Osteocyte (in vitro differentiated cells): ENCODE measurements around the gene ZIC1. TPM values are rescaled to one million over a fixed set of nuclear protein-coding genes. Genes with fewer than 3 reads are reported as not detected.
A peak's percentile ranks its signal among the peaks of the same experiment; 100 is the strongest.

Experiments used
- DNase-seq: peaks from one replicate; pipeline ENCODE4 v3.0.0; 2021; ENCODE audit warnings: mixed read lengths; ENCODE audit not compliant: unreplicated experiment; ENCODE audit errors: extremely low spot score
- H3K27ac Mint-ChIP-seq: one replicate; pipeline ENCODE4 v1.8.0; 2021; ENCODE audit warnings: mild to moderate bottlenecking, mixed read lengths; ENCODE audit not compliant: unreplicated experiment
- H3K27me3 Mint-ChIP-seq: one replicate; pipeline ENCODE4 v1.8.0; 2021; ENCODE audit warnings: mixed read lengths; ENCODE audit not compliant: unreplicated experiment
- H3K36me3 Mint-ChIP-seq: one replicate; pipeline ENCODE4 v1.8.0; 2021; ENCODE audit warnings: mixed read lengths; ENCODE audit not compliant: unreplicated experiment
- H3K4me1 Mint-ChIP-seq: one replicate; pipeline ENCODE4 v1.8.0; 2021; ENCODE audit warnings: mixed read lengths; ENCODE audit not compliant: unreplicated experiment
- H3K4me3 Mint-ChIP-seq: one replicate; pipeline ENCODE4 v1.8.0; 2021; ENCODE audit warnings: mild to moderate bottlenecking, moderate library complexity, mixed read lengths; ENCODE audit not compliant: unreplicated experiment
- H3K9me3 Mint-ChIP-seq: one replicate; pipeline ENCODE4 v1.8.0; 2021; ENCODE audit warnings: mixed read lengths; ENCODE audit not compliant: unreplicated experiment
- CTCF ChIP-seq: fragments of 200-600 bp; sonication (generic); IDR thresholded peaks from 2 replicates; pipeline ENCODE4 v1.5.0; 2021; ENCODE audit warnings: antibody characterized with exemption, mild to moderate bottlenecking, moderate library complexity
- total RNA-seq: library from RNA; stranded (reverse); gene quantifications from 2 replicates; pipeline ENCODE4 v1.2.1, GENCODE V29; 2021

Gene ZIC1
- total RNA-seq, 1 donor from 2014 or later = 89.9 TPM

DNA sequence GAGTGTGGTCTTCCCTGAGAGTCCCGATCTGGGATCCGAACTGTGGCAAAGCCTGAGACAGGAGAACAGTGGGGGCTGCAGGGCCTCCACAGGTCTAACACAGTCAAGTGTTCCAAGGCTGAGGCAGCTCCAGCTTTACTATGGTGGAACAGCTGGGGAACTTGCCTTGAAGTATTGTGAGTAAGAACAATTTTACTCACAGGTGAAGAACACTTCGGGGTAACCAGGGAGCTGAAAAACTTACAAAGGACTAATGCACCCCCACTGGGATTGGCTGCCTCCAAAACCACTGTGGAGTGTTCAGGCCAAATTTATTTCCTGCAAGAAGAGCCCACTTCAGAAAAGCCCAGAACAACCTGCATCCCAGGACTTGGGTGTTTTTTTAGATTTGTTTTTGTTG lies 28.2 kb upstream of the ZIC1 start:
- H3K4me3 Mint-ChIP-seq = no peak overlapping the region
- no peaks in the 10 kb centered on the region for H3K4me1 Mint-ChIP-seq
- no peak for DNase-seq
- no peak overlapping the region for H3K27ac Mint-ChIP-seq
- H3K36me3 Mint-ChIP-seq = peaks cover 8% of the 10 kb centered on the region
- no peak for TF ChIP-seq CTCF
- H3K9me3 Mint-ChIP-seq = no peaks in the 10 kb centered on the region
- H3K27me3 Mint-ChIP-seq = peaks cover 24% of the 10 kb centered on the region

DNA sequence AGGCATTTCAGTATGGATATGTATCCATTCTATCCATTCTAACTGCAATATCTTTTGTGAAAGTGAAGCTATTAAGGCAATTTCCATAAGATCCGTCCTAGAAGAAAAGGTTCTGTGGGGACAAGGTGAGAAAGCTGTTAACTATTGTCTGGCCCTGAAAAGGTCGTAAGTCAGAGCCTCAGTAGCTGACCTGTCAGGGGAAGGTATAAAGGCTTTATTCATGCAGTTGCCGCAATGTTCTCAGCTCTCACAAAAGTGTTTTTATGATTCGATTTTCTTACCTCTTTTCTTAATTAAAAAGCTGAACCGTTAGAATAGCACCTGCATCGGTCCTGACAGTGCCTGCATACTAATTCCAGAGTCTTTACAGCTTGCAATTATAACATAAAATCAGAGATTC lies 27.6 kb upstream of the ZIC1 start:
- H3K36me3 Mint-ChIP-seq = peaks cover 12% of the 10 kb centered on the region
- no peak overlapping the region for H3K27ac Mint-ChIP-seq
- TF ChIP-seq CTCF = no peak
- H3K4me3 Mint-ChIP-seq = no peak overlapping the region
- H3K27me3 Mint-ChIP-seq = peaks cover 24% of the 10 kb centered on the region
- no peaks in the 10 kb centered on the region for H3K9me3 Mint-ChIP-seq
- no peaks in the 10 kb centered on the region for H3K4me1 Mint-ChIP-seq
- peak; percentile 1 for DNase-seq

GRCh38 chr3:147383617-147384016 lies 25.5 kb upstream of the ZIC1 start:
- Mint-ChIP-seq H3K4me1 (no peaks in the 10 kb centered on the region), H3K27me3 (peaks cover 9% of the 10 kb centered on the region), H3K27ac (no peak overlapping the region), H3K36me3 (peaks cover 23% of the 10 kb centered on the region), H3K9me3 (no peaks in the 10 kb centered on the region), H3K4me3 (no peak overlapping the region)
- peak; percentile 19 for DNase-seq
- TF ChIP-seq CTCF = peak; percentile 32

DNA sequence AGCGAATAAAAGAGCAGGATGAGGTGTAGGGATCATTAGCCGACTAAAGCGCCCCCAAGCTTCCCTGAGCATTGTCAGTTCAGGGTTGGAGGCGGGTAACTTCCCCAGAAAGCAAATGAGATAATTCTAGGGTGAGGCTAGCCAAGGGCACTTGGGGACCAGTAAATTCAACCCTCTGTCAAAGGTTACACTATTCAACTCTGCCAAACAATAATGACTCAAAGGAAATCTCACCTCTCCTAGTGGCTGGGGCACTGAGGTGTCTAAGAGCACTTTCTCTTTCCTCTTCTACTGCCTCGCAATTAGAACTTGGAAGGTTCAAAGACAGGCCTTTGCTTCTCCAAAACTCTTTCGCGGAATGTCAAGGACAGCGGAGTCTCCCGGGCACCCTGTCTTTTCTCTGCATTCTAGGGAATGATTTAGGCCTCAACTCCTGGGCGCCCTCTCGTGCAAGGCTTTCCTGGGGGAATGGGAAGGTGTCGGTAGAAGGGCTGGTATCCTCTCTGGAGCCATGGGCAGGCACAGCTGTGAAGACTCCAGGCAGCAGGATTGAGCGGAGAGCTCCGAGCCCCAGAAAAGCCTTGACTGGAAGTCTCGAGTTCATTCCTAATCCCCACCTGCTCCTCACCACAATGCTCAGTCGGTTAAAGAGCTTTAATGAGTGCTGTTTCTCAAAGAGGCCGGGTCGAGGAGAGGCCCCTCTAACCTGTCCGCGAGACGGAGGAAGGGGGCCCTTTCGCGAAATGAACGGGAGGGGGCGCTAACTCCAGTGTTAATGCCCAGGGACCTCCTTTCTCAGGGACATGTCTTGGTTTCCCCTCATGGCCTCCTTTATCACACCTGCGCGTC lies 24.7 kb upstream of the ZIC1 start:
- Mint-ChIP-seq H3K4me1 (no peaks in the 10 kb centered on the region), H3K9me3 (no peaks in the 10 kb centered on the region), H3K36me3 (peaks cover 27% of the 10 kb centered on the region), H3K4me3 (no peak overlapping the region), H3K27me3 (peaks cover 1% of the 10 kb centered on the region), H3K27ac (no peak overlapping the region)
- TF ChIP-seq CTCF = no peak
- DNase-seq = peak; percentile 81

GRCh38 chr3:147385059-147386012 lies 23.8 kb upstream of the ZIC1 start:
- DNase-seq = peak; percentile 63
- H3K36me3 Mint-ChIP-seq = peaks cover 30% of the 10 kb centered on the region
- no peak overlapping the region for H3K4me3 Mint-ChIP-seq
- no peaks in the 10 kb centered on the region for H3K9me3 Mint-ChIP-seq
- H3K4me1 Mint-ChIP-seq = no peaks in the 10 kb centered on the region
- H3K27me3 Mint-ChIP-seq = no peaks in the 10 kb centered on the region
- TF ChIP-seq CTCF = no peak
- peak overlapping the region; percentile 42 for H3K27ac Mint-ChIP-seq
